B cell (primary cell): ENCODE results near the gene DHX40. TPM values are rescaled to one million over a fixed set of nuclear protein-coding genes. Genes with fewer than 3 reads are reported as not detected.
"Not testable (repeated sequence)": the region's sequence is repeated elsewhere in the genome, so short reads cannot be mapped to it uniquely, and the experiment has no call there.

Experiments
- ATAC-seq: fragments of 200-7000 bp; cut with Tn5 transposase; one replicate; pipeline ENCODE4 v1.10.0; 2021; ENCODE audit warnings: low read depth, mild to moderate bottlenecking, moderate number of reproducible peaks, moderate library complexity
- CTCF ChIA-PET: fragments of 350-600 bp; sonication (Branson Sonifier 250); formaldehyde crosslinking; loops from one replicate; lab custom pipeline; 2021; ENCODE audit warnings: antibody characterized with exemption, inconsistent platforms; lab: Charles Lee
- POLR2A ChIA-PET: fragments of 350-600 bp; sonication (Branson Sonifier 250); formaldehyde crosslinking; loops from one replicate; lab custom pipeline; 2021; ENCODE audit warnings: antibody characterized with exemption; lab: Charles Lee
- DNase-seq: peaks from one replicate; pipeline ENCODE4 v3.0.0; 2013
- H2AFZ ChIP-seq: 2 replicates; pipeline ENCODE4 v1.6.1; 2012; ENCODE audit warnings: mild to moderate bottlenecking, low read depth, low read length; ENCODE audit not compliant: insufficient read depth, poor library complexity, severe bottlenecking
- H3K27ac ChIP-seq, 2 donors: 1 replicate in 1 of 2; 2 replicates in 1 of 2; pipeline ENCODE4 v1.5.1; 2012 to 2013; ENCODE audit warnings: low read length in 2 of 2, mild to moderate bottlenecking in 2 of 2, moderate library complexity in 1 of 2
- H3K27me3 ChIP-seq, 4 experiments: fragments of 200-600 bp in 1 of 4; sonication (generic) in 1 of 4; replicated peaks in 1 of 4; 1 replicate in 2 of 4; 2 replicates in 2 of 4; pipeline versions ENCODE4 v1.6.1 to v1.7.0; 2013 to 2016; ENCODE audit warnings: low read length in 3 of 4, mild to moderate bottlenecking in 2 of 4, mixed read lengths in 1 of 4, moderate library complexity in 1 of 4; ENCODE audit not compliant: insufficient read depth in 4 of 4, control insufficient read depth in 3 of 4; ENCODE audit errors: control extremely low read depth in 1 of 4
- H3K36me3 ChIP-seq, 2 experiments: replicated peaks in 1 of 2; 1 replicate in 1 of 2; 2 replicates in 1 of 2; pipeline versions ENCODE4 v1.6.1 to v1.7.1; 2013; ENCODE audit warnings: low read length in 1 of 2; ENCODE audit not compliant: insufficient read depth in 2 of 2, control insufficient read depth in 1 of 2; ENCODE audit errors: control extremely low read depth in 1 of 2, extremely low read depth in 1 of 2
- H3K4me1 ChIP-seq, 2 donors: fragments of 200-600 bp in 1 of 2; sonication (generic) in 1 of 2; 1 replicate in 1 of 2; 2 replicates in 1 of 2; pipeline versions ENCODE4 v1.5.1 to v1.6.1; 2013 to 2017; ENCODE audit warnings: low read length in 2 of 2; ENCODE audit not compliant: control insufficient read depth in 2 of 2, insufficient read depth in 2 of 2
- H3K4me2 ChIP-seq: replicated peaks from 2 replicates; pipeline ENCODE3; 2012; ENCODE audit warnings: mild to moderate bottlenecking, low read depth, low read length; ENCODE audit not compliant: poor library complexity, severe bottlenecking
- H3K4me3 ChIP-seq, 5 experiments: fragments of 200-600 bp in 1 of 5; sonication (generic) in 1 of 5; 1 replicate in 3 of 5; 2 replicates in 2 of 5; pipeline versions ENCODE4 v1.5.1 to v1.7.0; 2011 to 2016; ENCODE audit warnings: low read length in 4 of 5, mild to moderate bottlenecking in 4 of 5, low read depth in 2 of 5, control low read depth in 1 of 5, moderate library complexity in 1 of 5; ENCODE audit not compliant: insufficient read depth in 1 of 5; ENCODE audit errors: control extremely low read depth in 1 of 5, extremely low read depth in 1 of 5
- H3K79me2 ChIP-seq: fragments of 200-600 bp; sonication (generic); one replicate; pipeline ENCODE4 v1.6.0; 2016; ENCODE audit warnings: low read length; ENCODE audit not compliant: control insufficient read depth, insufficient read depth
- H3K9ac ChIP-seq: fragments of 200-600 bp; sonication (generic); 2 replicates; pipeline ENCODE4 v1.6.1; 2017; ENCODE audit warnings: mild to moderate bottlenecking, low read length, moderate library complexity
- H3K9me3 ChIP-seq, 3 donors: one replicate each; pipeline versions ENCODE4 v1.6.1 to v1.7.1; 2013; ENCODE audit warnings: low read length in 2 of 3; ENCODE audit not compliant: control insufficient read depth in 2 of 3, insufficient read depth in 1 of 3; ENCODE audit errors: control extremely low read depth in 1 of 3
- H4K20me1 ChIP-seq: 2 replicates; pipeline ENCODE4 v1.6.0; 2012; ENCODE audit warnings: mild to moderate bottlenecking, low read length; ENCODE audit not compliant: insufficient read depth, control insufficient read depth, poor library complexity, severe bottlenecking
- H3K27ac Mint-ChIP-seq: one replicate; pipeline ENCODE4 v1.8.0; 2021; ENCODE audit warnings: mixed read lengths
- H3K27me3 Mint-ChIP-seq: one replicate; pipeline ENCODE4 v1.8.0; 2021; ENCODE audit warnings: mixed read lengths
- H3K4me1 Mint-ChIP-seq: one replicate; pipeline ENCODE4 v1.8.0; 2021; ENCODE audit warnings: mixed read lengths
- H3K4me3 Mint-ChIP-seq: one replicate; pipeline ENCODE4 v1.8.0; 2021; ENCODE audit warnings: mixed read lengths
- H3K9me3 Mint-ChIP-seq: one replicate; pipeline ENCODE4 v1.8.0; 2022; ENCODE audit warnings: mixed read lengths; ENCODE audit not compliant: insufficient read depth
- EZH2 ChIP-seq: IDR thresholded peaks from 2 replicates; pipeline ENCODE4 v1.6.1; 2012; ENCODE audit warnings: borderline replicate concordance, low read depth, mild to moderate bottlenecking, moderate library complexity, low read length; ENCODE audit not compliant: insufficient read depth, poor library complexity, severe bottlenecking
- WGBS: methylation state at CpG from one replicate; pipeline ENCODE4 v1.1.5; 2013; ENCODE audit warnings: missing lambda C conversion rate; ENCODE audit not compliant: insufficient coverage; 5-methylcytosine and 5-hydroxymethylcytosine counted together
- intact Hi-C: fragments of 100-400 bp; cut with micrococcal nuclease; formaldehyde crosslinking; loops from one replicate; pipeline ENCODE4 v1.10.0; 2022
- polyA plus RNA-seq: library from polyadenylated mRNA; depleted of rRNA; stranded (reverse); fragments of >200 nt; gene quantifications from 2 replicates; pipeline ENCODE4 v1.2.3, GENCODE V29; 2012
- total RNA-seq, 2 donors: library from RNA; stranded (reverse); fragments of 120-200 nt in 1 of 2; gene quantifications; 1 replicate in 1 of 2; 2 replicates in 1 of 2; pipeline versions ENCODE4 v1.2.3 to v1.2.4, GENCODE V29; 2013 to 2022
- TF ChIP-seq, protein P1 (sequence below): fragments of 200-600 bp; IDR thresholded peaks from one replicate; pipeline ENCODE4 v1.8.0; 2022; ENCODE audit warnings: antibody characterized with exemption, mild to moderate bottlenecking

The DHX40 gene
- total and polyA plus RNA-seq, 2 donors (not counting 1 experiment from before 2014, with no cell fraction given): 10.4 to 28.7 TPM

- Histone ChIP-seq H3K9me3 (no peaks in the 10 kb centered on the region), H3K4me3 (no peak overlapping the region), H3K27ac (no peak overlapping the region), H4K20me1 (no peaks in the 10 kb centered on the region), H3K4me1 (peaks cover 0 to 2% of the 10 kb centered on the region in 2 donors), H3K36me3 (no peaks in the 10 kb centered on the region), H3K4me2 (no peak overlapping the region), H2AFZ (no peak overlapping the region), H3K9ac (no peak overlapping the region), H3K79me2 (no peaks in the 10 kb centered on the region), H3K27me3 (no peaks in the 10 kb centered on the region)
- Mint-ChIP-seq H3K27me3 (peaks cover 19% of the 10 kb centered on the region), H3K4me1 (peaks cover 4% of the 10 kb centered on the region), H3K4me3 (no peak overlapping the region), H3K9me3 (no peaks in the 10 kb centered on the region), H3K27ac (no peak overlapping the region)
- TF ChIP-seq, protein P1, sequence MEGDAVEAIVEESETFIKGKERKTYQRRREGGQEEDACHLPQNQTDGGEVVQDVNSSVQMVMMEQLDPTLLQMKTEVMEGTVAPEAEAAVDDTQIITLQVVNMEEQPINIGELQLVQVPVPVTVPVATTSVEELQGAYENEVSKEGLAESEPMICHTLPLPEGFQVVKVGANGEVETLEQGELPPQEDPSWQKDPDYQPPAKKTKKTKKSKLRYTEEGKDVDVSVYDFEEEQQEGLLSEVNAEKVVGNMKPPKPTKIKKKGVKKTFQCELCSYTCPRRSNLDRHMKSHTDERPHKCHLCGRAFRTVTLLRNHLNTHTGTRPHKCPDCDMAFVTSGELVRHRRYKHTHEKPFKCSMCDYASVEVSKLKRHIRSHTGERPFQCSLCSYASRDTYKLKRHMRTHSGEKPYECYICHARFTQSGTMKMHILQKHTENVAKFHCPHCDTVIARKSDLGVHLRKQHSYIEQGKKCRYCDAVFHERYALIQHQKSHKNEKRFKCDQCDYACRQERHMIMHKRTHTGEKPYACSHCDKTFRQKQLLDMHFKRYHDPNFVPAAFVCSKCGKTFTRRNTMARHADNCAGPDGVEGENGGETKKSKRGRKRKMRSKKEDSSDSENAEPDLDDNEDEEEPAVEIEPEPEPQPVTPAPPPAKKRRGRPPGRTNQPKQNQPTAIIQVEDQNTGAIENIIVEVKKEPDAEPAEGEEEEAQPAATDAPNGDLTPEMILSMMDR: no peak
- TF ChIP-seq EZH2: no peak
- intact Hi-C loops: loop anchor here (5.0 kb wide), 1 partner anchor 517 kb away; no protein-coding TSS in a partner anchor
- ChIA-PET POLR2A (no interaction called here), CTCF (interaction anchor here (0.9 to 2.9 kb wide), 7 partner anchors 11 to 268 kb away, joined by 3 to 18 read pairs (median 12); no protein-coding TSS in a partner anchor)
- DNase-seq (no peak), ATAC-seq (no peak)
- 87% methylated on average over 2 of the region's 5 CpGs for WGBS
These were observed 45.2 kb upstream of the DHX40 start for GRCh38 chr17:59520251-59520650.

DNA sequence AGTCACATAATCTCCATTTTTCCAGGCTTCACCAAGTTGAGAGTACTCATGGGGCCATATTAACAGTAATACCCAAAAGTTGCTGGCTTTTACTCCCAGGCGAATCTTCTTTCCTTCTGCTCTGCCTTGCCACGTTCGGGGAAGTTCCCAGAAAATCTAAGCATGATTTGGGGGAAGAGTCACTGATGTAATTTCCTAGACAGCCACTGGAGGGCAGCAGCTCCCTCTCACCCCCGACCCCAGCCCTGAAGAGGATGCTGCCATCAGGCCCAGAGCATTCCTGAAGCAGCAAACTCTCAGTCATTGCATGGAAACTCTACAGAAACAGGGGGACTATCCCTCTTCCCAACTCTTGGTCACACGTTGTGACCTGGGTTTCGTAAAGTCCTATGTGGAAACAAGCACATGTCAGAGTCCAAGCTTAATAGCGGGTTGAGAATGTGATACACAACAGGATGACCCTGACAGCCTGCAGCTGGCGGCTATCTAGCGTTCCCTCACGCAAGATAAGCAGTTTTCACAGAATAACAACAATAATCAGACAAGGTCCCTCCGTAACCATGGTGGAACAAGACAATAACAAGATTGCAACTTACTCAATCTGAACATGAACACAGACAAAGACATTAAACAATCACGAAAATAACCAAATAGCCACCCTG is 43.8 kb upstream of the DHX40 start:
- Histone ChIP-seq H3K9me3 (no peaks in the 10 kb centered on the region), H2AFZ (peak overlapping the region; percentile 20), H3K9ac (no peak overlapping the region), H3K4me1 (peaks cover 0 to 2% of the 10 kb centered on the region in 2 donors), H3K4me2 (no peak overlapping the region), H3K4me3 (no peak overlapping the region), H4K20me1 (no peaks in the 10 kb centered on the region), H3K27ac (no peak overlapping the region), H3K79me2 (no peaks in the 10 kb centered on the region), H3K36me3 (no peaks in the 10 kb centered on the region), H3K27me3 (peaks cover 0 to 2% (median under 1%) of the 10 kb centered on the region in 4 experiments)
- Mint-ChIP-seq H3K9me3 (no peaks in the 10 kb centered on the region), H3K4me1 (peaks cover 4% of the 10 kb centered on the region), H3K4me3 (no peak overlapping the region), H3K27ac (no peak overlapping the region), H3K27me3 (peaks cover 29% of the 10 kb centered on the region)
- DNase-seq: peak; percentile 76
- peak; percentile 53 for ATAC-seq
- intact Hi-C loops: loop anchor here (1.0 to 5.0 kb wide), 3 partner anchors 192 to 516 kb away; no protein-coding TSS in a partner anchor
- ChIA-PET POLR2A (no interaction called here), CTCF (interaction anchor here (0.7 to 2.9 kb wide), 18 partner anchors 9 to 338 kb away, joined by 3 to 18 read pairs (median 4); no protein-coding TSS in a partner anchor)
- 80% methylated on average over 8 of the region's 12 CpGs for WGBS
- TF ChIP-seq, protein P1: peak; percentile 93
- no peak for TF ChIP-seq EZH2

- CTCF ChIA-PET: interaction anchor here (1.2 to 1.7 kb wide), 2 partner anchors 15 to 33 kb away, joined by 3 to 5 read pairs; no protein-coding TSS in a partner anchor
- H3K27ac Mint-ChIP-seq, H3K4me3 ChIP-seq, H3K4me1 Mint-ChIP-seq, H3K4me3 Mint-ChIP-seq, DNase-seq, H3K27me3 ChIP-seq, H3K9me3 ChIP-seq, H3K4me2 ChIP-seq, H3K9me3 Mint-ChIP-seq, H2AFZ ChIP-seq, H3K9ac ChIP-seq, H3K79me2 ChIP-seq, ATAC-seq, H3K36me3 ChIP-seq, H3K27ac ChIP-seq, POLR2A ChIA-PET, H3K4me1 ChIP-seq, H4K20me1 ChIP-seq: not testable (repeated sequence)
- 83% methylated on average over 1 of the region's 3 CpGs for WGBS
- peaks cover 31% of the 10 kb centered on the region for H3K27me3 Mint-ChIP-seq
- intact Hi-C loops: loop anchor here (5.0 kb wide), 1 partner anchor 512 kb away; no protein-coding TSS in a partner anchor
These were observed 40.5 kb upstream of the DHX40 start for GRCh38 chr17:59524930-59525329.
